Calu3 (cell line): ENCODE data around the gene R3HDM2. TPM values are rescaled to one million over a fixed set of nuclear protein-coding genes. Genes with fewer than 3 reads are reported as not detected.

Experiments
- BruUV-seq: library from RNA; stranded (reverse); fragments of 400-500 nt; replicated peaks from 2 replicates; lab custom pipeline; 2021; lab: Mats Ljungman, UMichigan
- CTCF ChIA-PET: fragments of 300-600 bp; sonication (Branson Sonifier 250); formaldehyde crosslinking; loops from one replicate; lab custom pipeline; 2022; ENCODE audit warnings: antibody characterized with exemption; lab: Charles Lee
- DNase-seq: peaks from one replicate; pipeline ENCODE4 v3.0.0; 2022
- H3K27ac Mint-ChIP-seq: one replicate; pipeline ENCODE4 v1.8.0; 2022; ENCODE audit warnings: mixed read lengths; ENCODE audit not compliant: unreplicated experiment
- H3K27me3 Mint-ChIP-seq: one replicate; pipeline ENCODE4 v1.8.0; 2022; ENCODE audit warnings: mixed read lengths; ENCODE audit not compliant: unreplicated experiment
- H3K36me3 Mint-ChIP-seq: one replicate; pipeline ENCODE4 v1.8.0; 2022; ENCODE audit warnings: mild to moderate bottlenecking, moderate library complexity, mixed read lengths; ENCODE audit not compliant: insufficient read depth, unreplicated experiment
- H3K4me1 Mint-ChIP-seq: one replicate; pipeline ENCODE4 v1.8.0; 2022; ENCODE audit warnings: mild to moderate bottlenecking, low read depth, mixed read lengths; ENCODE audit not compliant: unreplicated experiment
- H3K4me3 Mint-ChIP-seq: one replicate; pipeline ENCODE4 v1.8.0; 2022; ENCODE audit warnings: mild to moderate bottlenecking, low read depth, moderate library complexity, mixed read lengths; ENCODE audit not compliant: unreplicated experiment
- H3K9me3 Mint-ChIP-seq: one replicate; pipeline ENCODE4 v1.8.0; 2022; ENCODE audit warnings: low read depth, mixed read lengths; ENCODE audit not compliant: unreplicated experiment
- intact Hi-C: fragments of 100-400 bp; cut with micrococcal nuclease; formaldehyde crosslinking; loops from one replicate; pipeline ENCODE4 v1.10.0; 2022; ENCODE audit not compliant: unreplicated experiment
- total RNA-seq: library from RNA; stranded (reverse); gene quantifications from 2 replicates; pipeline ENCODE4 v1.2.3, GENCODE V29; 2022
- TF ChIP-seq, protein P1 (sequence below): fragments of 200-600 bp; IDR thresholded peaks from one replicate; pipeline ENCODE4 v1.8.0; 2022; ENCODE audit warnings: antibody characterized with exemption; ENCODE audit not compliant: unreplicated experiment

Gene R3HDM2
- total RNA-seq, 1 experiment from 2014 or later = 77.3 TPM

DNA sequence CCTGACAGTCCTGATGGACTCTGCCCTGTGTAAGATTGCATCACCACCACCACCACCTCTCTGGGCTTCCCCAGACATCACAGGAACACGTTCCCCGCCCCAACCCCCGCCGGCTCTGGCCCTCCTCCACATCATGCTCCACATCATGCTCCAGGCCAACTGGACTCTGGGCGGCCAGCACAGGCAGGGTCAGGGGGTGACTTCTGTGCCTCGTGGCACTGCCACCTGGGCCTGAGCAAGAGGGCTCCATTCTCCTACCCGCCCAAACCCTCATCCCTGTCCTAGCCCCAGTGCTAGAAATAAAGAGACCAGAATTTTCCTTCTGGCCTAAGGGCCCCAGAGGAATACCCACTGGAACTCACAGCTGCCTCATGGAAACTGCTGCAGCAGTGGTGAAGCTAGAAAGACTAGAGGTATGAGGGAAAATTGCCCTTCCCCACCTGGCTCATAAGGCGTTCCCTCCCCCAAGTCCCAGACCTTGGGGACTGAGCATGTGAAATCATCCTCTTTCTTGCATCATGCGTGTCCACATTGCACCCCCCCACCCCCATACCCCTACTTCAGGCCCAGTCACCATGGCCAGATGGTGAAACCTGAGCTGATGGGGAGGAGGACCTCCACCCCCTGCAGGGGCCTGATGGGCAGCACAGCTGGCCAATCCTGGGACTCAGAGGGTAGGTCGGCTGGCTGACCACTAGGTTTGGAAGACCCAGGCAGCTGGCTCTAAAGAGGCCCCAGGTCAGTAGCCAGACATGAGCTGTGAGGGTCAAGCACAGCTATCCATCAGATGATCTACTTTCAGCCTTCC is 23.9 kb upstream of the R3HDM2 start, which contains the start of gene INHBE:
Gene INHBE (plus strand): TSS at position 742 of the 808 bp plus-strand sequence. CDS start 230 bp downstream, outside the sequence.
- intact Hi-C loops = loop anchor here (5.0 to 10.0 kb wide), 2 partner anchors 170 to 242 kb away; no protein-coding TSS in a partner anchor
- peaks cover 22% of the 10 kb centered on the region for H3K36me3 Mint-ChIP-seq
- peaks cover 46% of the 10 kb centered on the region for H3K4me1 Mint-ChIP-seq
- peak; percentile 58 for DNase-seq
- H3K27ac Mint-ChIP-seq = peak within 1 kb of the TSS; percentile 21
- H3K4me3 Mint-ChIP-seq = peak within 1 kb of the TSS; percentile 8
- TF ChIP-seq, protein P1, sequence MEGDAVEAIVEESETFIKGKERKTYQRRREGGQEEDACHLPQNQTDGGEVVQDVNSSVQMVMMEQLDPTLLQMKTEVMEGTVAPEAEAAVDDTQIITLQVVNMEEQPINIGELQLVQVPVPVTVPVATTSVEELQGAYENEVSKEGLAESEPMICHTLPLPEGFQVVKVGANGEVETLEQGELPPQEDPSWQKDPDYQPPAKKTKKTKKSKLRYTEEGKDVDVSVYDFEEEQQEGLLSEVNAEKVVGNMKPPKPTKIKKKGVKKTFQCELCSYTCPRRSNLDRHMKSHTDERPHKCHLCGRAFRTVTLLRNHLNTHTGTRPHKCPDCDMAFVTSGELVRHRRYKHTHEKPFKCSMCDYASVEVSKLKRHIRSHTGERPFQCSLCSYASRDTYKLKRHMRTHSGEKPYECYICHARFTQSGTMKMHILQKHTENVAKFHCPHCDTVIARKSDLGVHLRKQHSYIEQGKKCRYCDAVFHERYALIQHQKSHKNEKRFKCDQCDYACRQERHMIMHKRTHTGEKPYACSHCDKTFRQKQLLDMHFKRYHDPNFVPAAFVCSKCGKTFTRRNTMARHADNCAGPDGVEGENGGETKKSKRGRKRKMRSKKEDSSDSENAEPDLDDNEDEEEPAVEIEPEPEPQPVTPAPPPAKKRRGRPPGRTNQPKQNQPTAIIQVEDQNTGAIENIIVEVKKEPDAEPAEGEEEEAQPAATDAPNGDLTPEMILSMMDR = no peak
- CTCF ChIA-PET = interaction anchor here (0.6 to 2.9 kb wide), 9 partner anchors 11 to 193 kb away, joined by 3 to 16 read pairs (median 5); no protein-coding TSS in a partner anchor
- peaks cover 29% of the 10 kb centered on the region for H3K27me3 Mint-ChIP-seq
- BruUV-seq = no TSS peak
- H3K9me3 Mint-ChIP-seq = no peaks in the 10 kb centered on the region

DNA sequence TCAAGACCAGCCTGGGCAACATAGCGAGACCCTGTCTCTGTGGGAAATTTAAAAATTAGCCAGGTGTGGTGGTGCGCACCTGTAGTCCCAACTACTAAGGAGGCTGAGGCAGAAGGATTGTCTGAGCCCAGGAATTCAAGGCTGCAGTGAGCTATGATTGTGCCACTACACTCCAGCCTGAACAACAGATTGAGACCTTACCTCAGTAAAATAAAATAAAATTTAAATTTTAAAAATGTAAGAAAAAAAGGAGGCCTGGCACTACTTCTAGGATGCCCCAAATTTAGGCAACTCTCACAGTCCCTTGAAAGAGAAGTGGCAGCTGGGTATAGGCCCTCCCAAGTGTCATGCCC is 23.3 kb upstream of the R3HDM2 start:
- TF ChIP-seq, protein P1 = no peak
- peaks cover 16% of the 10 kb centered on the region for H3K36me3 Mint-ChIP-seq
- H3K4me1 Mint-ChIP-seq = peaks cover 40% of the 10 kb centered on the region
- DNase-seq = no peak
- no peaks in the 10 kb centered on the region for H3K9me3 Mint-ChIP-seq
- peaks cover 27% of the 10 kb centered on the region for H3K27me3 Mint-ChIP-seq
- no peak overlapping the region for H3K4me3 Mint-ChIP-seq
- CTCF ChIA-PET = interaction anchor here (0.9 to 2.9 kb wide), 3 partner anchors 19 to 193 kb away, joined by 3 to 8 read pairs (median 3); no protein-coding TSS in a partner anchor
- BruUV-seq = no TSS peak
- peak overlapping the region; percentile 21 for H3K27ac Mint-ChIP-seq
- intact Hi-C loops = loop anchor here (10.0 kb wide), 1 partner anchor 171 kb away; no protein-coding TSS in a partner anchor

DNA sequence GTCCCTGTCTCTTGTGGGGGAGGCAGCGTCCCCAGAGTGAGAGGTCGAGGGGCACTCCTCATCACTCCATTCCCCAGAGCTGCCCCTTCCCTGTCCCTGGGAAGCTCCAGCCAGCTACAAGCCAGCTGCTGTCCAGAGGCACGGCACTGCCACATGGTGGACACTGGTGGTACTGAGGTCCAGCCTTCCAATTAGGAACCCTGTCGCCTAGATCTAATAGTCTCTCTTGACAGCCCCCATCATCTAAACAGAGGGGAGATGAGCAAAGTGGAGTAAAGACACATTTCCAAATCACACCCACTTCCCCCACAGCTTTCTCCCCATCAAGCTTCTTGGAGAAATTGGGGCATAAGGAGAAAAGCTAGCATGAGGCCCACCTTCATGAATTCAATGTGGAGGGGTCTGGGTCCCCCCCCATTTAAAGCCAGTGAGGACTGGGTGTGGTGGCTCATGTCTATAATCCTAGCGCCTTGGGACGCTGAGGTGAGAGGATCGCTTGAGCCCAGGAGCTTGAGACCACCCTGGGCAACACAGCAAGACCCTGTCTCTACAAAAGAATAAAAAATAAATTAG is 22.2 kb upstream of the R3HDM2 start:
- H3K4me1 Mint-ChIP-seq = peaks cover 29% of the 10 kb centered on the region
- H3K36me3 Mint-ChIP-seq = peaks cover 10% of the 10 kb centered on the region
- CTCF ChIA-PET = interaction anchor here (0.6 to 2.9 kb wide), 19 partner anchors 20 to 363 kb away, joined by 3 to 63 read pairs (median 3); partner anchors contain the start of gene SHMT2
- TF ChIP-seq, protein P1 = peak; percentile 68
- no peak overlapping the region for H3K27ac Mint-ChIP-seq
- no peaks in the 10 kb centered on the region for H3K9me3 Mint-ChIP-seq
- intact Hi-C loops = loop anchor here (1.0 to 10.0 kb wide), 3 partner anchors 146 to 190 kb away; no protein-coding TSS in a partner anchor
- H3K27me3 Mint-ChIP-seq = peaks cover 27% of the 10 kb centered on the region
- peak; percentile 90 for DNase-seq
- H3K4me3 Mint-ChIP-seq = no peak overlapping the region
- no TSS peak for BruUV-seq

DNA sequence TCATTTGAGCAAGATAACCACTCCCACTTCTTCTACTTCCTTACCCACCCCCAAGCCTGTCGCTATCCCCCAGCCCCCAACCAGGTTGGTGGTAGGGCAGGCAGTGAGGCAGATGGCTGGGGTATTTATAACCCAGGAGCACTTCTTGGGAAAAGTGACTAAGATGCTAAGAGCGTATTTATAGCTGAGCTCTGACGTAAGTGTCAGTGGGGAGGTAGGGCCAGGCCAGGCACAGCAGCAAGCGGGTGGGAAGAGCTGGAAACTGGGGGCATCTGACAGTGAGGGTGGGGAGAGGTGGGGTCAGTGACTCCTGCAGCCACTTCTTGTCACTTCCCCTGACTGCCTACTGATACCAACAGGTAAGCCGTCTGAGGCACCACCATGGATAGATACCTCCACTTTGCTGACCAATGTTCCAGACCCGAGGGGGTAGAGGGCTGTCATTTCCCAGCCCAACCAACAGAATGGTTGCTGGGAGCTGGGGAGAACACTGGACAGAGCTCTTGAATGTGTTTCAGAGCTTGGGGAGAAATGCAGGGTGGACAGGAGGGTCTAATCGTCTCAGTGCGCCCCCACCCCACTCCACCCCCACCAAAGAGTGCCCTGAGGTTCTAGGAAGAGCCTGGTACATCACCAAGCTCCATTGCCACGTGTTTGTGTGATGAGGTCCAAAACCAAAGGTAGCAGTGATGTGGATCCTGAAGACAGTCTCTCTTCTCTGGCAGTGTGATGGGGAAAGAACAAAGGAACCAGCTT is 21.5 kb upstream of the R3HDM2 start:
- Mint-ChIP-seq H3K4me1 (peaks cover 23% of the 10 kb centered on the region), H3K27me3 (peaks cover 27% of the 10 kb centered on the region), H3K27ac (no peak overlapping the region), H3K4me3 (no peak overlapping the region), H3K36me3 (peaks cover 3% of the 10 kb centered on the region), H3K9me3 (no peaks in the 10 kb centered on the region)
- intact Hi-C loops = loop anchor here (10.0 kb wide), 1 partner anchor 172 kb away; no protein-coding TSS in a partner anchor
- CTCF ChIA-PET = interaction anchor here (0.5 to 2.9 kb wide), 19 partner anchors 19 to 341 kb away, joined by 3 to 63 read pairs (median 3); partner anchors contain the start of gene SHMT2
- no TSS peak for BruUV-seq
- no peak for DNase-seq
- TF ChIP-seq, protein P1 = no peak
